T-helper 2 cell treated with Interferon-gamma antibody and Interleukin-4, amounts not matched to agents 5 μg/mL and 100 μg/mL, for 36 hours (primary cell): ENCODE results near the gene DUSP22.

ENCODE experiments used
- DNase-seq: peaks from one replicate; pipeline ENCODE4 v3.0.0; 2021; ENCODE audit warnings: low spot score
- H3K27ac Mint-ChIP-seq: one replicate; pipeline ENCODE4 v1.8.0; 2021; ENCODE audit warnings: mild to moderate bottlenecking, mixed read lengths
- H3K27me3 Mint-ChIP-seq: one replicate; pipeline ENCODE4 v1.8.0; 2021; ENCODE audit warnings: low read depth, mixed read lengths
- H3K36me3 Mint-ChIP-seq: one replicate; pipeline ENCODE4 v1.8.0; 2021; ENCODE audit warnings: low read depth, mixed read lengths
- H3K4me1 Mint-ChIP-seq: one replicate; pipeline ENCODE4 v1.8.0; 2021; ENCODE audit warnings: low read depth, mixed read lengths
- H3K4me3 Mint-ChIP-seq: one replicate; pipeline ENCODE4 v1.8.0; 2022; ENCODE audit warnings: mild to moderate bottlenecking, moderate library complexity, mixed read lengths
- H3K9me3 Mint-ChIP-seq: one replicate; pipeline ENCODE4 v1.8.0; 2021; ENCODE audit warnings: mixed read lengths

DUSP22 gene

DNA sequence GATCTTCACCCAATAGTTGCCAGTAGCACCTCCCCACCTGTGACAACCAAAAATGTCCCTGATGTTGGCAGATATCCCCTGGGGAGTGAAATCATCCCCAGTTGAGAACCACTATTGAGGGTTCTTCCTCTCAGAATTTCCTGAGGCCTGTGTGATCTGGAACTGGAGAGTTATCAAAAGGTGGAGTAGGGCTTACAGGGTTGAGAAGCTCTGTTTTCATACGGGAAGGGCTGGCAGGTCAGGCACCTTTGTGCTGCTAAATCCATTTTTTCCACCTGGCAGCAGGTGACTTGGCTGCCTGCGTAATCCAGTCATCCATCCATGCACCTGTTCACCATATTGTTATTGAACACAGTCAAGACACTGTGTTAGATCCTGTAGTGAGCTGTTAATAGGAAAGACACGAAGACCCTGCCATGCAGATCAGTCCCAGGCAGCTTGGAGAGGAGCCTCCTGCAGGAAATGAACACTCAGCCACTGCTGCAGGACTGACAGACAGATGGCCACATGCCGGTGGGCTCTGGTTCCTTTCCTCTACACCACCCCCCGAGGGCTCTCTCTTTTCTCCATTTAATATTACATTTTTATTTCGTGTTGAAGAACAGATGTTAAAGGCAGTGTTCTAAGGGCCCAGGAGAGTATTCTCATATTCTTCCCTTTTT lies 5.4 kb downstream of the DUSP22 start:
- H3K36me3 Mint-ChIP-seq = no peaks in the 10 kb centered on the region

DNA sequence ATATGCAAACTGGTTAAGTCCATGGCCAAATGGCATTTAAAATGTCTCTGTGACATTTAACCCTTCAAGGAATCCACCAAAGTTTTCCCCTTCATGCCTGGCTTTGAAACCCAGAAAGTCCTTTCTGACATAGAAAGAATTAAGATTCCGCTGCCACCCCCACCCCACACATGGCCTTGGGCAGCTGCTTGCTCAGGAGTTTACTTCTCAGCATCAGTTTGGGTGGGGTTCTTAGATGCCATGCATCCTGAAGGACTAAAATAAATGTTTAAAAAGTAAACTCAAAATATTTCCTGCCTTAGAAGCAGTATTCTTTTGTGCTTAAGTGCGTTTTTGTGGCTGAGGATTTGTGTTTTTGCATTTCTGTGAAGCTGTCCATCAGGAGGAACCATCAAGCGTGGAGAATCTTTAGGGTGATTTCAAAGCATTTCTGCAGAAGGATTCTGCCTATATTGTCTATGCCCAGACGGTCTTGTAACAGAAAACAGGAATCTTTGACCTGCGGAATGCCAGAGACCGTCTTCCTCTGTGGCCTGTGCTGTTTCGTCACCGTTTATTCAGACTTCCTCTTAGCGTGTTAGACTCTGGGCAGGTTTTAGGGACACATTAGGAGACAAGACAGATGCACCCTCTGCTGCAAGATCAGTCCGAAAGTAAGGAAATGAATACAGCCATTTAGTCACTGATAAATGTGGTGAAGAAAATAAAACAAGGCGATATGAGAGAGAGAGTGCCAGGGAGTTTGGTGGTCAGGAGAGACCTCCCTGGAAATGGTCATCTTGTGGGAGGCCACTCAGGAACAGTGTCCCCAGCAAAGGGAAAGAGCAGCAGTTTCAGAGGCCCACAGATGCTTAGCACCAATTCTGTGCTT lies 6.2 kb downstream of the DUSP22 start:
- H3K27ac Mint-ChIP-seq = no peak overlapping the region
- H3K36me3 Mint-ChIP-seq = no peaks in the 10 kb centered on the region
- H3K4me1 Mint-ChIP-seq = peaks cover 27% of the 10 kb centered on the region
- no peaks in the 10 kb centered on the region for H3K27me3 Mint-ChIP-seq
- no peak for DNase-seq
- H3K9me3 Mint-ChIP-seq = no peaks in the 10 kb centered on the region
- no peak overlapping the region for H3K4me3 Mint-ChIP-seq

More for the DNA sequence above, 5.4 kb downstream of the DUSP22 start:
- H3K9me3 Mint-ChIP-seq = no peaks in the 10 kb centered on the region
- no peak overlapping the region for H3K4me3 Mint-ChIP-seq
- no peaks in the 10 kb centered on the region for H3K27me3 Mint-ChIP-seq
- no peak overlapping the region for H3K27ac Mint-ChIP-seq
- no peak for DNase-seq
- peaks cover 32% of the 10 kb centered on the region for H3K4me1 Mint-ChIP-seq

DNA sequence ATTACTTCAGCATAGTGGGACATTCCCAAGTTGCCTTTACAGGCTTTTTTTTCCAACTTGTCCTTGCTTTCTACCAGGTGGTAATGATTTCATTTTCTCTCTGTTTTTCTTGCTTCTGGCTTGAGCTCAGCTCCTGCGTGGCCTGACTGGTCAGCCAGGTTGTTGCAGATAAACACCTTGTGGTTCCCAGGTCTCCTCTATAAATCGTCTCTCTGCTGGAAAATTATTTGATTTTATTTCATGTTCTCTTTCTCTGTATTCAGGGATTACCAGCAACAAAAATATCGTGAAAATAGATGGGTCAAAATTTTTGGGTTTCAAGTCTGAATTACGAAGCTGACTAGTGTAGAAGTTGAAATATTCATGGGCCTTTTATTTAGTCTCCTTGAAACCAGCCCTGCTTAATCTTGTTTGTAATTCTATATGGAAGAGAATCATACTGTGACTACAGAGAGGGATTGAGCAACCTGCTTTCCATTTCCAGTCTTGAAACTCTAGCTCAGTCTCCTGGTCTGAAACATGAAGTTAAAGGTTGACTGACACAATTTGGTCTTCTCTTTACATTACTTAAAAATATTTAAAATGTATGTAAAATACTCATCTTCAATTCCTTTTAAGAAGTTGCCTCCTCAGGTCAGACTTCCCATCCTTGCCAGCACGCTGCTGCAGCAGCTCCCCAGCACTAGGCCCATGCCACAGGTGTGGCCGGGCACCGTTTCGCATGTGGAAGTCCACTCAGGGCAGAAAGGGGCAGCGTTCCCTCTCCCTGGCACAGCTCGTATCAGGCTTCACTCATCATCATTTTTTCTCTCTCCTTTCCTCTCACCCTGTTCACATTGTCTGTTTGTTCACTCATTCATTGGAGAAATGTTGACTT lies 7.1 kb downstream of the DUSP22 start:
- no peak for DNase-seq
- Mint-ChIP-seq H3K27me3 (no peaks in the 10 kb centered on the region), H3K4me1 (peaks cover 23% of the 10 kb centered on the region), H3K27ac (no peak overlapping the region), H3K36me3 (peaks cover 2% of the 10 kb centered on the region), H3K4me3 (no peak overlapping the region), H3K9me3 (no peaks in the 10 kb centered on the region)

DNA sequence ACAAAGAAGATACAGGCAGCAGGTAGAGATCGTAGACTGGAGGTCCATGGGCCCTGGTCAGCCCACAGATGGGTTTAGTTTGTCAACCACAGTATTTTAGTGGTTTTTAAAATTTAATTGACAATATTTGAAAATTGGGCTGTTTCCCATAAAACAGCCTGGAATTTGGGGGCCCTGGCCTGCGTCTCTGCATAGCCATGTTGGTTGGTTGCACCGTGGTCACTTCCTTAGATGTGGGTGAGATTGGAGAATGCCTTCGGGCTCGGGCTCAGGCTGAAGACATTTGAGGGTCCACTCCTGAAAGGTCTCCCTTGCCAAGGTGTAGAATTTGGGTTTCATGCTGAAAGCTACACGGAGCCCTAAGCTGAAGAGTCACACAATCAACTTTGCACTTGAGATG lies 7.7 kb downstream of the DUSP22 start:
- Mint-ChIP-seq H3K36me3 (peaks cover 8% of the 10 kb centered on the region), H3K27me3 (no peaks in the 10 kb centered on the region), H3K4me1 (peaks cover 20% of the 10 kb centered on the region), H3K4me3 (no peak overlapping the region), H3K27ac (no peak overlapping the region), H3K9me3 (no peaks in the 10 kb centered on the region)
- DNase-seq = no peak

DNA sequence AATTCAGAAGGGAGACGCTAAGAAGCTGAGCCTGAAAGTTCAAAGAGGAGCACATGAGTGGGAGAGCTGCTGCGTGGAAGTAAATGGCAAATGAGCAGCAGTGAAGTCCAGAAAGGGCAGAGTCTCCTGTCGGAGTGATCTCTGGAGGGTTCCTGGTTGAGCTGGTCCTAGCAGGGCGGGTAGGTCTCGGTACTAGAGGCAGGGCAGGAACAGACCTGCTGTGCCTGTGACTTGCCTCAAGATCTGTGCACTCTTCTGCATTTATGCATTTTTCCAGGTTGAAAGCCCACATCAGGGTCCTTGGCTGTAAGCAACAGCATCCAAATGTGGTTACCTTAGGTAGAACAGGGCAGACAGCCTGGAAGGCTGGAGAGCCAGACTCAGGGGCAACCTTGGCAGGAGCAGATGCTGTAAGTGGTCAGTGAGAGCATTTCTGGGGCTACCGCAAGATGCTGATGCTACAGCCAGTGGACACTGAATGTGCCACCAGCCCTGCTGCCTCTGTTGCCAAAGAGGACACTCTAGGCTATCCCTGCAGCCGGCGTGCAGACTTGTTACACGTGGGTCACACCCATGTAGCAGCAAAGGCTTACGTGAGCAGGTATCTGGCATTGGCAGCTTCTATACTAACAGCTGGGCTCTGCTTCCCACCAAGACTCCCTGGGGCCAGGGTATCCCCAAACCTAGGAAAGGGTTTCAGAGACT lies 8.4 kb downstream of the DUSP22 start:
- H3K4me3 Mint-ChIP-seq = no peak overlapping the region
- no peak overlapping the region for H3K27ac Mint-ChIP-seq
- no peak for DNase-seq
- H3K4me1 Mint-ChIP-seq = peaks cover 18% of the 10 kb centered on the region
- no peaks in the 10 kb centered on the region for H3K9me3 Mint-ChIP-seq
- no peaks in the 10 kb centered on the region for H3K27me3 Mint-ChIP-seq
- H3K36me3 Mint-ChIP-seq = peaks cover 8% of the 10 kb centered on the region

DNA sequence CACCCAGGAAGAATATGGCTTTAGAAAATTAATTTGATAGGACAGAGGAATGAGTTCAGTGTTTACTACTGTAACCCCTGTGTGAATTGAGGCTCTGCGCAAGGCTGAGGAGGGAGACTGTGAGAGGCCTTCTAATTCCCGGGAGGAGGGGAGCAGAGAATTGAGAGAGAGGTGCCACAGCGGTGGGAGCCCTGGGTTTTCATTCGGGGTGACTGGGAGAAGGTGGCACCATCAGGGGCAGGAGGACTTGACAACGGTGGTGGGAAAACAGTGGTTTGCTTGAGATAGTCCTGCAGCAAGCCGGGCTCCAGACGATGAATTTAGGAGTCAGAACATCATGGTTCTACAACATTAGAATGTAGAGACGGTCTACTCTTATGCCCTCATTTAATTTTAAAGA lies 9.2 kb downstream of the DUSP22 start:
- DNase-seq = no peak
- no peaks in the 10 kb centered on the region for H3K27me3 Mint-ChIP-seq
- H3K36me3 Mint-ChIP-seq = peaks cover 8% of the 10 kb centered on the region
- H3K27ac Mint-ChIP-seq = no peak overlapping the region
- H3K4me3 Mint-ChIP-seq = no peak overlapping the region
- no peaks in the 10 kb centered on the region for H3K9me3 Mint-ChIP-seq
- H3K4me1 Mint-ChIP-seq = peaks cover 9% of the 10 kb centered on the region

DNA sequence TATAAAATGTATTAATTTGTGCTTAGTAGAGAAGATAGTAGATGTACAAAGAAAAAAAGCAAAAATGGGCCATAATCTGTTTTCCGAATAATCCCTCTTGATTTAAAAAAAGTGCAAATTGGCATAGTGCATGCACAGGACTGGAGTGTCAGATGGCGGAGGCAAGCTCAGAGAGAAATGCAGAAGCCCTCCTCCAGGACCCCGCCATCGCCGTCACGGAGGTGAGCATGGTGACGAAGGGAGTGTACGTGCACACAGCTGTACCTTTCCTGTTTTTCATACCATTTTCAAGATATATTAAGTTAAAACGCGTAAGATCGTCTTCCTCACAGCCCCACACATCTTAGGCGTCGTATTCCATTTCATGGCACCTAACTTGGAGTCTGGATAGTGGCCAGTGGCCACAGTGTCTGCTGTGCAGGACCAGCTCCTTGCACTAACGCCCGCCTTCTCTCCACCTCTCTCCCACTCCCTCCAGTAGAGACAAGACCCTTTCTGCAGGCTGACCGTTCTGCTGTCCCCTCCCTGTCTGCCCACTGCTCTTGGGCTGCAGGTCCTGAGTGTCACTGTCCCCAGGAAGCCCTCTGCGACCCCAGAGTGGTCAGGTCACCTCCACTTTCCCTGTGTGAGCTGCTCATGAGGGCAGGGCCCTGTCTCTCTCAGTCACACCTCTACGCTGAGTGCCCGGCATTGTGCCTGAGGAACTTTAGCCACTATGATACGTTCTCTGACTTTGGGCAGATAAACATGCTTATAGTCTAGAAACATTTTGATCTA lies 9.8 kb downstream of the DUSP22 start:
- H3K4me1 Mint-ChIP-seq = peaks cover 3% of the 10 kb centered on the region

DNA sequence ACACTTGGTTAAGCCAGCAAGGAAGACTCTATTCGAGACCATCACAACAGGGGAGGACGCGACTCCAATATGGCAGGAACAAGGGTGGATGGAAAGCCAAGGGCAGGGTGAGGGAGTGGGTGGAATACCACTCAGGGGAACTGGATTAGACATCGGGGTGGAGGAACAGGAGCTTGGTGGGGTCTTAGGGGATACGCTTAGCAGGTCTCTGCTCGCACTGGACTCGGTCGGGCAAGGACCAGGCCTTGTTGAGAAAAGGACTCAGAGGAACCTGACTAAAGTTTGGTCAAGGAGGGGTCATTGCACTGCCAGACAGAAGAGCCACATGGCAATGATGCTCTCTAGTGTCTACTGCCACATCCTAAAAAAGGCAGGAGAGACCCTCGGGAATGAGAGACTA lies 10.5 kb downstream of the DUSP22 start:
- Mint-ChIP-seq H3K9me3 (no peaks in the 10 kb centered on the region), H3K27me3 (no peaks in the 10 kb centered on the region), H3K36me3 (peaks cover 8% of the 10 kb centered on the region), H3K4me3 (no peak overlapping the region), H3K4me1 (no peaks in the 10 kb centered on the region), H3K27ac (no peak overlapping the region)
- no peak for DNase-seq

More for the DNA sequence above, 9.8 kb downstream of the DUSP22 start:
- Mint-ChIP-seq H3K4me3 (no peak overlapping the region), H3K9me3 (no peaks in the 10 kb centered on the region), H3K27me3 (no peaks in the 10 kb centered on the region), H3K27ac (no peak overlapping the region), H3K36me3 (peaks cover 8% of the 10 kb centered on the region)
- DNase-seq = no peak

DNA sequence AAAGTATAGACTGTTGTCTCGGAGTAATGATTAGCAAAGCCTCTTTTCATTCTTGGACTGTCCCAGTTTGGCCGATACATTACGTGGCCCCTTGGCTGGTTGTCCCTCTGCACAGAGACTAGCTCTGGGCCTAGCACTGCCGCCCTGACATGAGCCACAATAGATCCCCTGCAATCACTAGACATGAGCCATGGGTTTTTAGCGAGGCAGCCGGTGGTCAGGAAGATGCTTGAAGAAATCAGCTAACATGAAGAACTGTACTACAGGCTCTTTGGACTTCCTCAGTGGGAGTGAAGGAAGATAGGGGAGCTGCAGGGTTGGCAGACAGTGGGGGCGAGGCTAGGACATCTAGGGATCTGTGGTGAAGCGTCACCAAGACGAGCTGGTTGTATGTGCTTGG lies 11.0 kb downstream of the DUSP22 start:
- no peak overlapping the region for H3K4me3 Mint-ChIP-seq
- no peaks in the 10 kb centered on the region for H3K9me3 Mint-ChIP-seq
- H3K36me3 Mint-ChIP-seq = peaks cover 10% of the 10 kb centered on the region
- no peaks in the 10 kb centered on the region for H3K27me3 Mint-ChIP-seq
- DNase-seq = no peak
- H3K27ac Mint-ChIP-seq = no peak overlapping the region
- H3K4me1 Mint-ChIP-seq = no peaks in the 10 kb centered on the region

DNA sequence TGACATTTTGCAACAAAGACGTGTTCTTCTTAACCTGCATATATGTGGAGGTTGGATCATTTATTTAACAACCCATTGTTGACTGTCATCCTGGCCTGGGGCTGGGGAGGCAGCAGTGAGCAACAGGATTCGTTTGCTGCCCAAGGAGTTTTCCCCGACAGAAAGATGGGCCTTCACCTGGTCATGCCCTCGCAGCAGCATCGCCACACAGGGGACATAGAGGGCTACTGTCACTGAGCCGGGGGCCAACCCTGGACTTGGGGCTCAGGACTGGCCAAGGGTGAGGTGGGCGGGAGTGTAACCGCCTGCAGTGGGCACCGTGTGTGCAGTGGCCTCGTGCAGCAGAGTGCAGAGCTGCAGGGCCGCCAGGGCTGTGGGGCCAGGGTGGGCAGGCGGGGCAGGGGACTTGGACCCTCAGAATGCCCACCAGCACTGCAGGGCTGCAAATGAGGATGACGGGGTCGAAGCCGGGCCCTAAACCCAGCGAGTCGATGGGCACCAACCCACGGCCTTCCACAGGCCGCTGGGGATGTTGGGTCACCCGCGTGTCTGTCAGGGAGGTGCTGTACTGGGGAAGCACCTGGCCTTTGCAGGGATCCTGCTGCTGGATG lies 11.8 kb downstream of the DUSP22 start:
- no peak overlapping the region for H3K27ac Mint-ChIP-seq
- DNase-seq = no peak
- H3K36me3 Mint-ChIP-seq = peaks cover 14% of the 10 kb centered on the region
- no peaks in the 10 kb centered on the region for H3K27me3 Mint-ChIP-seq
- no peak overlapping the region for H3K4me3 Mint-ChIP-seq
- H3K9me3 Mint-ChIP-seq = no peaks in the 10 kb centered on the region
- H3K4me1 Mint-ChIP-seq = no peaks in the 10 kb centered on the region

DNA sequence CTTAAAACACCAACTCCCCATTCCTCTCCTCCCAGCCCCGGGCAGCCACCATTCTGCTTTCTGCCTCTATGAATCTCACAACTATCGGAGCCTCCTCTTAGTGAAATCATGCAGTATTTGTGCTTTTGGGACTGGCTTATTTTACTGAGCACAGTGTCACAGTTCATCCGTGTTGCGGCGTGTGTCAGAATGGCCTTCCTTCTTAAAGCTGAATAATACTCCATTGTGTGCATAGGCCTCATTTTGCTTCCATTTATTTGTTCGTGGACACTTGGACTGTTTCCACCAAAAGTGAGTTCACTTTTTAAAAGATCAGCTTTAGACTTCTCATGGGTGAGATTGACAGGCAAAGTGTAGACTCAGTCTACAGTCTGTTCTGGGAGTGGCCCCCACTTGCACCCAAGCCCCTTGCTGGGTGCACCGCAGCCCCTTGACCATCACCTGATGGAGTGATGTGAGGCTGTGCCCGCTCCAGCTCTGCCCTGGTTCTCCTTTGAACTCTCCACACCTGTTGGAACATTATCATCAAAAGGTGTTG lies 12.6 kb downstream of the DUSP22 start:
- no peaks in the 10 kb centered on the region for H3K9me3 Mint-ChIP-seq
- H3K27ac Mint-ChIP-seq = no peak overlapping the region
- no peak overlapping the region for H3K4me3 Mint-ChIP-seq
- H3K27me3 Mint-ChIP-seq = no peaks in the 10 kb centered on the region
- H3K4me1 Mint-ChIP-seq = no peaks in the 10 kb centered on the region
- peaks cover 14% of the 10 kb centered on the region for H3K36me3 Mint-ChIP-seq
- no peak for DNase-seq

DNA sequence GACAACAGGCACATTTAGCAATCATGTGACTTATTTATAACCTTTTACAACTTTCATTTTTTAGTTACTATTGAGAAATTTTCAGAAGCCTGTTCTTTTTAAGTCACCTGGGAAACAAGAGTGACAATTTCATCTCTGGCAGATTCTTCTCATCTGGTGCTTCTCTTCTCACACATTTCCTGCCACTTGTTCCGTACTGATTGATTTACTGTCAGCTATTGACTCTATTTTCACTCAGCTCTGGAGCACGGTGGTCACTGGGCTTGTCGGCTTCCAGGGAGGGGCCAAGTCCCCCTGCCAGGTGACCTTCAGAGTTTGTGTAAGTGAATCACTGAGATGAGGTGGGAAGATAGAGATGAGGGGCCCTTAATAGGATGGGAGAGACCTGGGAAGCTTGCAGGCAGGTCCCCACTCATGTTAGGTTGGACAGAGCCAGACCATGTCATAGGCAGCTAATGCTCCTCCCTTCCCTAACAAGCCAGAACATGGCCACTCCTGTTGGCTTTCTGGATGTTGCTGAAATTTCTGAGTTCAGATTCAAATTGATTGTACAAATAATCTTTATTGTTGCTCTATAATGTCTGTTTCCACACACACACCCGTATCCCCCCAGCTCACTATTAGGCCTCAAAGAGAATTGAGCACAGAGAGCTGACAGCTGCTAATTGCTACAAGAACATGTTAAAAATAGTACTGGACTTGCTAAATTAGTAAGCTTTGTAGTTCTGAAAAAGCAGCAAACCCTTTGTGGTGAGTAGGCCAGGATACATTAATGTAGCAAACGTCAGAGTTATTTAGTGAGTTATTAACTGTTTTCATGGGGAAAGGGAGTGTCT lies 13.3 kb downstream of the DUSP22 start:
- Mint-ChIP-seq H3K36me3 (peaks cover 14% of the 10 kb centered on the region), H3K9me3 (no peaks in the 10 kb centered on the region), H3K27me3 (no peaks in the 10 kb centered on the region), H3K4me3 (no peak overlapping the region), H3K4me1 (peaks cover 1% of the 10 kb centered on the region), H3K27ac (no peak overlapping the region)
- no peak for DNase-seq
